ENCODE measurements around the gene CH25H.
"Not testable (repeated sequence)": the region's sequence is repeated elsewhere in the genome, so short reads cannot be mapped to it uniquely, and the experiment has no call there.

The CH25H gene

GRCh38 chr10:89207181-89207800 lies at the start of gene CH25H:
TSS of gene CH25H (minus strand) at chr10:89207317. CDS start at chr10:89207292, 25 bp downstream.
- peak; percentile 83 for DNase-seq

- no peak for DNase-seq
Observed at GRCh38 chr10:89256340-89256739, 49.2 kb upstream of the CH25H start.

- DNase-seq, result no peak
Observed at GRCh38 chr10:89255793-89256192, 48.7 kb upstream of the CH25H start.

- DNase-seq, result not testable (repeated sequence)
Observed at GRCh38 chr10:89255091-89255579, 48.0 kb upstream of the CH25H start.

GRCh38 chr10:89252225-89252585 lies 45.1 kb upstream of the CH25H start:
- no peak for DNase-seq

GRCh38 chr10:89251409-89252224 lies 44.5 kb upstream of the CH25H start, which contains the start of gene LIPA:
TSS of gene LIPA (minus strand) at chr10:89251775. CDS start at chr10:89247648, 4,127 bp downstream.
- peak; percentile 98 for DNase-seq

GRCh38 chr10:89250865-89251408 lies 43.8 kb upstream of the CH25H start:
- DNase-seq, result no peak

- no peak for DNase-seq
Observed at GRCh38 chr10:89248990-89249389, 41.9 kb upstream of the CH25H start.

GRCh38 chr10:89247623-89248022 lies 40.5 kb upstream of the CH25H start:
- not testable (repeated sequence) for DNase-seq

GRCh38 chr10:89245802-89246201 lies 38.7 kb upstream of the CH25H start:
- DNase-seq, result no peak

GRCh38 chr10:89242840-89243568 lies 35.9 kb upstream of the CH25H start:
- no peak for DNase-seq

- DNase-seq, result no peak
Observed at GRCh38 chr10:89242345-89242684, 35.2 kb upstream of the CH25H start.

- DNase-seq, result no peak
Observed at GRCh38 chr10:89241486-89242344, 34.6 kb upstream of the CH25H start.

GRCh38 chr10:89241026-89241425 lies 33.9 kb upstream of the CH25H start:
- no peak for DNase-seq

GRCh38 chr10:89240519-89240918 lies 33.4 kb upstream of the CH25H start:
- DNase-seq, result no peak

GRCh38 chr10:89238956-89239644 lies 32.0 kb upstream of the CH25H start:
- DNase-seq, result no peak

- DNase-seq, result no peak
Observed at GRCh38 chr10:89237849-89238248, 30.7 kb upstream of the CH25H start.

- DNase-seq, result no peak
Observed at GRCh38 chr10:89236226-89236797, 29.2 kb upstream of the CH25H start.

GRCh38 chr10:89235073-89235798 lies 28.1 kb upstream of the CH25H start:
- DNase-seq, result no peak

- DNase-seq, result no peak
Observed at GRCh38 chr10:89233033-89233432, 25.9 kb upstream of the CH25H start.

GRCh38 chr10:89228962-89229361 lies 21.8 kb upstream of the CH25H start:
- no peak for DNase-seq
